Spleen (tissue), 11 donors: Measurements from ENCODE around the gene SEMA5A. TPM values are rescaled to one million over a fixed set of nuclear protein-coding genes. Genes with fewer than 3 reads are reported as not detected.
A peak's percentile ranks its signal among the peaks of the same experiment; 100 is the strongest.

ENCODE experiments used
- DNase-seq: peaks from one replicate; pipeline ENCODE4 v3.0.0-alpha.2; 2020
- H3K27ac ChIP-seq, 8 donors: fragments of 200-600 bp; sonication (generic) in 7 of 8; 1 replicate in 4 of 8; 2 replicates in 4 of 8; pipeline versions ENCODE4 v1.5.0 to v1.8.0; 2016 to 2021; ENCODE audit warnings: inconsistent platforms in 4 of 8, mild to moderate bottlenecking in 4 of 8, moderate library complexity in 1 of 8
- H3K27me3 ChIP-seq, 7 donors: fragments of 200-600 bp; sonication (generic) in 6 of 7; replicated peaks in 1 of 7; 1 replicate in 4 of 7; 2 replicates in 3 of 7; pipeline versions ENCODE4 v1.5.0 to v1.8.0; 2016 to 2021; ENCODE audit warnings: inconsistent platforms in 3 of 7, mild to moderate bottlenecking in 1 of 7
- H3K36me3 ChIP-seq, 6 donors: fragments of 200-600 bp; sonication (generic) in 5 of 6; 1 replicate in 4 of 6; 2 replicates in 2 of 6; pipeline versions ENCODE4 v1.5.0 to v1.8.0; 2016 to 2021; ENCODE audit warnings: inconsistent platforms in 2 of 6
- H3K4me1 ChIP-seq, 6 donors: fragments of 200-600 bp; sonication (generic) in 5 of 6; 1 replicate in 3 of 6; 2 replicates in 3 of 6; pipeline versions ENCODE4 v1.5.0 to v1.8.0; 2016 to 2021; ENCODE audit warnings: inconsistent platforms in 3 of 6
- H3K4me3 ChIP-seq, 8 donors: fragments of 200-600 bp; sonication (generic) in 7 of 8; 1 replicate in 4 of 8; 2 replicates in 4 of 8; pipeline versions ENCODE4 v1.5.0 to v1.8.0; 2016 to 2021; ENCODE audit warnings: inconsistent platforms in 4 of 8, mild to moderate bottlenecking in 4 of 8, moderate library complexity in 2 of 8
- H3K9me3 ChIP-seq, 8 donors: fragments of 200-600 bp; sonication (generic) in 7 of 8; 1 replicate in 4 of 8; 2 replicates in 4 of 8; pipeline versions ENCODE4 v1.5.0 to v1.8.0; 2016 to 2021; ENCODE audit warnings: inconsistent platforms in 4 of 8
- CTCF ChIP-seq, 11 experiments: fragments of 200-600 bp in 7 of 11; fragments of 450-650 bp in 4 of 11; sonication (generic) in 4 of 11; IDR thresholded peaks in 8 of 11; conservative IDR thresholded peaks in 3 of 11; 1 replicate in 7 of 11; 2 replicates in 4 of 11; pipeline versions ENCODE4 v1.4.0 to v1.8.0; 2016 to 2021; ENCODE audit warnings: antibody characterized with exemption in 11 of 11, inconsistent platforms in 4 of 11, mild to moderate bottlenecking in 1 of 11
- POLR2A ChIP-seq, 3 donors: fragments of 450-650 bp; IDR thresholded peaks; one replicate each; pipeline ENCODE4 v1.5.1; 2017; ENCODE audit warnings: antibody characterized with exemption in 3 of 3, mild to moderate bottlenecking in 1 of 3
- POLR2AphosphoS5 ChIP-seq, 3 donors: sonication (generic); formaldehyde crosslinking; IDR thresholded peaks; one replicate each; pipeline ENCODE4 v1.5.1; 2017; ENCODE audit warnings: antibody characterized with exemption in 3 of 3
- WGBS, 5 donors: extraction: QIAGEN DNeasy Blood & Tissue Kit in 3 of 5; methylation state at CpG; one replicate each; pipeline versions ENCODE4 v1.1.5 to v1.1.7; 2013 to 2018; 5-methylcytosine and 5-hydroxymethylcytosine counted together
- intact Hi-C: fragments of 100-400 bp; cut with DNase I; formaldehyde crosslinking; loops from one replicate; pipeline ENCODE4 v1.15.0; 2023; ENCODE audit warnings: low total_unique reads
- polyA plus RNA-seq, 3 donors: library from polyadenylated mRNA; stranded (reverse); fragments of 200-250 nt; gene quantifications; one replicate each; pipeline ENCODE4 v1.2.1, GENCODE V29; 2013
- total RNA-seq, 7 donors: library from RNA; depleted of rRNA in 3 of 7; stranded (reverse); fragments of >200 nt in 3 of 7; fragmentation: NEBNext Ultra II Directional in 4 of 7; extraction: Animal tissue kit (Norgen Biotek cat#: 25700) in 4 of 7; gene quantifications; one replicate each; pipeline versions ENCODE4 v1.1.0 to v1.2.1, GENCODE V29; 2016 to 2021
- donor health status: healthy with polysubstance abuse.
- donor health status: DM: no; HTN: no; CAD: no; lungs with moderate emphysema.
- donor health status: DM: no; HTN: no; CAD: no.
- donor health status: Bipolar disorder and iron deficiency.
- donor health status: healthy.
- donor health status: DM: no; HTN: no; CAD: no.
- donor health status: DM: yes; HTN: yes; CAD: no.

SEMA5A gene
- total and polyA plus RNA-seq, 10 donors = 1.4 to 30.9 (median 13.1) TPM

DNA sequence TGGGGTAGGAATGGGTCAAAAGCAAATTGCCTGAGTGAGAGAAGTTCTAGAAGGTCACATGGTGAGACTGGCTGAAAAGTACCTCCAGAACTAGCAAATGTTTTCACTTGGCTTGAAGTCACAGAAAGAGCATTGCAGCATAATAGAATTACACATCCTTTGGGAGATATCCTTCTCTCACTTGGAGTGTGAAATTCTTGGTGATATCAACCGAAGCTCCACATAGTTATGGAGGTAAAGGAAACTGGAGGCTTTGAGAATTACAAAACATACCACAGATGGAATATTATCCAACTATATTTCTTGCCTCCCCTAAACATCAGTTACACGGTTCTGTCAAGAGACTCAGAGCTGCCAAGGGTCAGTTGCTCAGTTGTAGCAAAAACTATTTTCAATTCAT is 182.4 kb downstream of the SEMA5A start:
- WGBS, 5 donors = 39 to 57% (median 49%) methylated on average over 2 of the region's 2 CpGs

DNA sequence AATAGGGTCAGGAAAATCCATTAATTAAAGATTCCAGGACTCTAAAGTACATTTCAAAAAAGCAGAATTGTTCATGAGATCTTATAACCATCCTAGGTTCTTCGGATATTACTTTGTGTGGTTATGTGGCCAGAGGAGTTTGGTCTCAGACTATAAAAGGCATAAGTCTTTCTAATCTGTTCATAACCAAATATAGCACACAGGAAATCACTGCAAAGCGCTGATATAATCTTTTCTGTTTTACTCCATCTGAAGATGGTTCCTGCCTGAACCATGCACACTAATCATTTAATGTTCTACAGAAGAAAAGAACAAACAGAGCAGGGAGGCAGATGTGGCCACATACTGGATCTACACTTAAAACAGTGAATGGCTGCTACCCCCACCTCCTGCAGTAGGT is 182.8 kb downstream of the SEMA5A start:
- Histone ChIP-seq H3K4me1 (no peaks in the 10 kb centered on the region), H3K27me3 (no peaks in the 10 kb centered on the region), H3K4me3 (no peak overlapping the region), H3K36me3 (no peaks in the 10 kb centered on the region), H3K9me3 (peaks cover 0 to 4% (median 0%) of the 10 kb centered on the region in 8 donors), H3K27ac (peak overlapping the region in 1 of 8 donors; percentile 25)
- 0 to 6% (median 4%) methylated on average over 2 of the region's 2 CpGs for WGBS, 5 donors
- intact Hi-C loops = no loop called here
- DNase-seq = no peak
- TF ChIP-seq POLR2AphosphoS5 (IDR thresholded peaks at IDR 0.05) (no peak), POLR2A (IDR thresholded peaks at IDR 0.05) (no peak), CTCF (IDR thresholded peaks at IDR 0.05 in 8 of 11, conservative IDR thresholded peaks at IDR 0.05 in 3 of 11) (no peak)

More for the DNA sequence above, 182.4 kb downstream of the SEMA5A start:
- H3K4me3 ChIP-seq = no peak overlapping the region
- H3K36me3 ChIP-seq = no peaks in the 10 kb centered on the region
- no peaks in the 10 kb centered on the region for H3K4me1 ChIP-seq
- no peak for DNase-seq
- TF ChIP-seq POLR2AphosphoS5 (IDR thresholded peaks at IDR 0.05) (no peak), CTCF (IDR thresholded peaks at IDR 0.05 in 8 of 11, conservative IDR thresholded peaks at IDR 0.05 in 3 of 11) (no peak), POLR2A (IDR thresholded peaks at IDR 0.05) (no peak)
- H3K9me3 ChIP-seq = peaks cover 0 to 5% (median 0%) of the 10 kb centered on the region in 8 donors
- H3K27ac ChIP-seq = peak overlapping the region in 1 of 8 donors; percentile 25
- intact Hi-C loops = no loop called here
- H3K27me3 ChIP-seq = no peaks in the 10 kb centered on the region

- Histone ChIP-seq H3K9me3 (peaks cover 0 to 1% (median 0%) of the 10 kb centered on the region in 8 donors), H3K27ac (no peak overlapping the region), H3K4me1 (no peaks in the 10 kb centered on the region), H3K27me3 (no peaks in the 10 kb centered on the region), H3K4me3 (no peak overlapping the region), H3K36me3 (no peaks in the 10 kb centered on the region)
- intact Hi-C loops = no loop called here
- 30 to 46% (median 37%) methylated on average over 3 of the region's 3 CpGs for WGBS, 5 donors
- TF ChIP-seq POLR2A (IDR thresholded peaks at IDR 0.05) (no peak), POLR2AphosphoS5 (IDR thresholded peaks at IDR 0.05) (no peak), CTCF (IDR thresholded peaks at IDR 0.05 in 8 of 11, conservative IDR thresholded peaks at IDR 0.05 in 3 of 11) (no peak)
- DNase-seq = no peak
Measured at GRCh38 chr5:9362600-9362999, 183.3 kb downstream of the SEMA5A start.

DNA sequence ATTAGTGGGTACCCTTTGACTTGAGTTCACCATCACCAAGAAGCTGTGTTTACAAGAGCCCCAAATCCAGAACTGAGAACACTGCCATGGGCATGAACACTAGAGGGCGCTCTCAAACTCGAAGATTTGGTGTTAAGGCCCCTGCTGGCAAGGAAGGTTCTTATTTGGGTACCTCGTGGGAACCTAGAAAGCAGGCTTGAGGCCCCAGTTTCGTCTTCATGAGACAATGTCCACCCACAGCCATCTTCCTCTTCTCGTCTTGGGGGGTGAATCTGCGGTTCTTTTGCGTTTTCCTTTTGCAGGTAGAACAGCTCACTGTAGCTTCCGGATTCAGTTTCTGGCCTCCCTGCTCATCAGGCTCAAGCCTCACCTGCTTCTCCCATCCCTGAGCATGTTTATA is 184.0 kb downstream of the SEMA5A start:
- intact Hi-C loops = no loop called here
- H3K36me3 ChIP-seq = no peaks in the 10 kb centered on the region
- H3K27ac ChIP-seq = no peak overlapping the region
- 39 to 45% (median 44%) methylated on average over 8 of the region's 8 CpGs for WGBS, 5 donors
- DNase-seq = no peak
- H3K27me3 ChIP-seq = no peaks in the 10 kb centered on the region
- H3K4me1 ChIP-seq = no peaks in the 10 kb centered on the region
- no peak overlapping the region for H3K4me3 ChIP-seq
- no peaks in the 10 kb centered on the region for H3K9me3 ChIP-seq
- TF ChIP-seq CTCF (IDR thresholded peaks at IDR 0.05 in 8 of 11, conservative IDR thresholded peaks at IDR 0.05 in 3 of 11) (peak in 9 of 11 experiments; percentile 9 to 57 (median 48)), POLR2A (IDR thresholded peaks at IDR 0.05) (no peak)
